GM08714 (cell line): ENCODE data around the gene SAGE1.
"Not testable (repeated sequence)": the region's sequence is repeated elsewhere in the genome, so short reads cannot be mapped to it uniquely, and the experiment has no call there.

Source experiments
- H3K4me3 ChIP-seq: fragments of 200-500 bp; sonication (Bioruptor generic); 2 replicates; pipeline ENCODE4 v1.5.1; 2014; ENCODE audit warnings: mild to moderate bottlenecking, low read length, inconsistent platforms
- ZNF274 ChIP-seq: IDR thresholded peaks from 2 replicates; pipeline ENCODE4 v1.6.1; 2012; ENCODE audit warnings: mild to moderate bottlenecking, low read depth, low read length

SAGE1 gene

GRCh38 chrX:135893294-135893817, at the start of gene SAGE1, which contains the start of gene CT45A10:
TSS of gene SAGE1 (plus strand) at chrX:135893716. CDS start at chrX:135896243, 2,527 bp downstream.
TSS of gene CT45A10 (minus strand) at chrX:135893444. CDS start at chrX:135885344, 8,100 bp downstream.
- no peak within 1 kb of the TSS for H3K4me3 ChIP-seq
- no peak for TF ChIP-seq ZNF274

GRCh38 chrX:135854438-135854837, 39.1 kb upstream of the SAGE1 start, which contains the start of gene CT45A8:
TSS of gene CT45A8 (minus strand) at chrX:135854538. CDS start at chrX:135850783, 3,755 bp downstream.
- H3K4me3 ChIP-seq = not testable (repeated sequence)

GRCh38 chrX:135871712-135872111, 21.8 kb upstream of the SAGE1 start, which contains the start of gene CT45A9:
TSS of gene CT45A9 (minus strand) at chrX:135871812. CDS start at chrX:135868061, 3,751 bp downstream.
- not testable (repeated sequence) for H3K4me3 ChIP-seq

- not testable (repeated sequence) for H3K4me3 ChIP-seq
Measured at GRCh38 chrX:135882741-135883140, 10.8 kb upstream of the SAGE1 start.

- H3K4me3 ChIP-seq = not testable (repeated sequence)
Measured at GRCh38 chrX:135888230-135888629, 5.3 kb upstream of the SAGE1 start.

GRCh38 chrX:135888976-135889375, 4.5 kb upstream of the SAGE1 start:
- H3K4me3 ChIP-seq = not testable (repeated sequence)

GRCh38 chrX:135890087-135890585, 3.4 kb upstream of the SAGE1 start:
- no peak for TF ChIP-seq ZNF274
- H3K4me3 ChIP-seq = no peak overlapping the region

GRCh38 chrX:135892781-135893180, 735 bp upstream of the SAGE1 start:
- no peak for TF ChIP-seq ZNF274
- H3K4me3 ChIP-seq = no peak overlapping the region

- TF ChIP-seq ZNF274 = no peak
- no peak overlapping the region for H3K4me3 ChIP-seq
Measured at GRCh38 chrX:135910251-135910650, 16.7 kb downstream of the SAGE1 start.

- TF ChIP-seq ZNF274 = no peak
- no peak overlapping the region for H3K4me3 ChIP-seq
Measured at GRCh38 chrX:135914404-135914803, 20.9 kb downstream of the SAGE1 start.

- H3K4me3 ChIP-seq = not testable (repeated sequence)
Measured at GRCh38 chrX:135920516-135920915, 27.0 kb downstream of the SAGE1 start.

GRCh38 chrX:135923353-135923752, 29.8 kb downstream of the SAGE1 start:
- TF ChIP-seq ZNF274 = no peak

GRCh38 chrX:135927897-135928296, 34.4 kb downstream of the SAGE1 start:
- no peak for TF ChIP-seq ZNF274
- no peak overlapping the region for H3K4me3 ChIP-seq

More at GRCh38 chrX:135923353-135923752, 29.8 kb downstream of the SAGE1 start:
- no peak overlapping the region for H3K4me3 ChIP-seq

GRCh38 chrX:135931644-135932487, 38.4 kb downstream of the SAGE1 start:
- no peak for TF ChIP-seq ZNF274

GRCh38 chrX:135944486-135944885, 51.0 kb downstream of the SAGE1 start:
- H3K4me3 ChIP-seq = no peak overlapping the region
- TF ChIP-seq ZNF274 = no peak

More at GRCh38 chrX:135931644-135932487, 38.4 kb downstream of the SAGE1 start:
- no peak overlapping the region for H3K4me3 ChIP-seq

- H3K4me3 ChIP-seq = no peak overlapping the region
- no peak for TF ChIP-seq ZNF274
Measured at GRCh38 chrX:135951291-135951690, 57.8 kb downstream of the SAGE1 start.
